OCI-LY3 (cell line): ENCODE measurements around the gene EPO.

Experiments used
- CTCF ChIP-seq: fragments of 200-600, 300-600 bp; sonication (generic); IDR thresholded peaks from 2 replicates; pipeline ENCODE4 v1.5.1; 2014; ENCODE audit warnings: antibody characterized with exemption, low read length, low read depth
- EZH2phosphoT487 ChIP-seq: fragments of 200-600 bp; shearing (Covaris generic); IDR thresholded peaks from 2 replicates; pipeline ENCODE4 v1.6.1; 2018; ENCODE audit warnings: antibody characterized with exemption, mixed run types, low read depth

- TF ChIP-seq CTCF (no peak), EZH2phosphoT487 (no peak)
Measured at GRCh38 chr7:100682991-100683658, 37.1 kb upstream of the EPO start.
